HCT116 (cell line): Measurements from ENCODE around the gene SWAP70.

ENCODE experiments used
- CEBPB ChIP-seq: IDR thresholded peaks from 2 replicates; pipeline ENCODE4 v1.6.1; 2012; ENCODE audit warnings: low read depth
- CTCF ChIP-seq, 3 experiments: fragments of 200-600 bp in 1 of 3; sonication (generic) in 1 of 3; IDR thresholded peaks in 2 of 3; conservative IDR thresholded peaks in 1 of 3; 2 replicates each; pipeline ENCODE4 v1.5.1; 2012 to 2017; ENCODE audit warnings: low read depth in 2 of 3, low read length in 2 of 3, antibody characterized with exemption in 1 of 3, borderline replicate concordance in 1 of 3, control low read depth in 1 of 3, mild to moderate bottlenecking in 1 of 3, mixed read lengths in 1 of 3, mixed run types in 1 of 3, moderate library complexity in 1 of 3; ENCODE audit not compliant: insufficient read depth in 1 of 3
- EZH2 ChIP-seq: fragments of 200-600 bp; sonication (generic); IDR thresholded peaks from 2 replicates; pipeline ENCODE4 v1.6.1; 2017; ENCODE audit warnings: antibody characterized with exemption, mixed run types
- POLR2A ChIP-seq: IDR thresholded peaks from 2 replicates; pipeline ENCODE4 v1.7.0; 2011; ENCODE audit warnings: borderline replicate concordance; ENCODE audit not compliant: insufficient read depth, insufficient read length; ENCODE audit errors: extremely low read depth
- POLR2AphosphoS5 ChIP-seq: IDR thresholded peaks from 2 replicates; pipeline ENCODE4 v1.6.1; 2011; ENCODE audit warnings: mild to moderate bottlenecking, low read depth, low read length, moderate library complexity
- RAD21 ChIP-seq: IDR thresholded peaks from 2 replicates; pipeline ENCODE4 v1.6.1; 2012; ENCODE audit warnings: low read depth, mild to moderate bottlenecking
- ZNF274 ChIP-seq: fragments of 200-500 bp; sonication (Bioruptor generic); IDR thresholded peaks from 2 replicates; pipeline ENCODE4 v1.6.1; 2014; ENCODE audit warnings: mild to moderate bottlenecking, low read depth, low read length, inconsistent platforms
- TF ChIP-seq, protein P1 (sequence below): IDR thresholded peaks from 2 replicates; pipeline ENCODE4 v1.6.1; 2012; ENCODE audit warnings: low read depth
- TF ChIP-seq, protein P2 (sequence below): IDR thresholded peaks from 2 replicates; pipeline ENCODE4 v1.6.1; 2012

- TF ChIP-seq CTCF (IDR thresholded peaks at IDR 0.05 in 2 of 3, conservative IDR thresholded peaks at IDR 0.05 in 1 of 3; ENCODE audit: borderline replicate concordance in 1 of 3, insufficient read depth in 1 of 3, low read depth in 2 of 3, low read length in 2 of 3): no peak
- TF ChIP-seq POLR2AphosphoS5: no peak
- no peak for TF ChIP-seq CEBPB
- no peak for TF ChIP-seq POLR2A
- TF ChIP-seq EZH2: no peak
- TF ChIP-seq, protein P1, sequence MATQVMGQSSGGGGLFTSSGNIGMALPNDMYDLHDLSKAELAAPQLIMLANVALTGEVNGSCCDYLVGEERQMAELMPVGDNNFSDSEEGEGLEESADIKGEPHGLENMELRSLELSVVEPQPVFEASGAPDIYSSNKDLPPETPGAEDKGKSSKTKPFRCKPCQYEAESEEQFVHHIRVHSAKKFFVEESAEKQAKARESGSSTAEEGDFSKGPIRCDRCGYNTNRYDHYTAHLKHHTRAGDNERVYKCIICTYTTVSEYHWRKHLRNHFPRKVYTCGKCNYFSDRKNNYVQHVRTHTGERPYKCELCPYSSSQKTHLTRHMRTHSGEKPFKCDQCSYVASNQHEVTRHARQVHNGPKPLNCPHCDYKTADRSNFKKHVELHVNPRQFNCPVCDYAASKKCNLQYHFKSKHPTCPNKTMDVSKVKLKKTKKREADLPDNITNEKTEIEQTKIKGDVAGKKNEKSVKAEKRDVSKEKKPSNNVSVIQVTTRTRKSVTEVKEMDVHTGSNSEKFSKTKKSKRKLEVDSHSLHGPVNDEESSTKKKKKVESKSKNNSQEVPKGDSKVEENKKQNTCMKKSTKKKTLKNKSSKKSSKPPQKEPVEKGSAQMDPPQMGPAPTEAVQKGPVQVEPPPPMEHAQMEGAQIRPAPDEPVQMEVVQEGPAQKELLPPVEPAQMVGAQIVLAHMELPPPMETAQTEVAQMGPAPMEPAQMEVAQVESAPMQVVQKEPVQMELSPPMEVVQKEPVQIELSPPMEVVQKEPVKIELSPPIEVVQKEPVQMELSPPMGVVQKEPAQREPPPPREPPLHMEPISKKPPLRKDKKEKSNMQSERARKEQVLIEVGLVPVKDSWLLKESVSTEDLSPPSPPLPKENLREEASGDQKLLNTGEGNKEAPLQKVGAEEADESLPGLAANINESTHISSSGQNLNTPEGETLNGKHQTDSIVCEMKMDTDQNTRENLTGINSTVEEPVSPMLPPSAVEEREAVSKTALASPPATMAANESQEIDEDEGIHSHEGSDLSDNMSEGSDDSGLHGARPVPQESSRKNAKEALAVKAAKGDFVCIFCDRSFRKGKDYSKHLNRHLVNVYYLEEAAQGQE: no peak
- no peak for TF ChIP-seq ZNF274
- TF ChIP-seq, protein P2, sequence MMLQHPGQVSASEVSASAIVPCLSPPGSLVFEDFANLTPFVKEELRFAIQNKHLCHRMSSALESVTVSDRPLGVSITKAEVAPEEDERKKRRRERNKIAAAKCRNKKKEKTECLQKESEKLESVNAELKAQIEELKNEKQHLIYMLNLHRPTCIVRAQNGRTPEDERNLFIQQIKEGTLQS: no peak
- TF ChIP-seq RAD21: no peak
These were observed 14.1 kb downstream of the SWAP70 start for GRCh38 chr11:9677951-9678350.
